HK-2 (cell line): ENCODE data around the gene ATP8B4.
"Not testable (repeated sequence)": the region's sequence is repeated elsewhere in the genome, so short reads cannot be mapped to it uniquely, and the experiment has no call there.

Source experiments
- DNase-seq: peaks from one replicate; pipeline ENCODE4 v3.0.0-alpha.2; 2018; ENCODE audit not compliant: unreplicated experiment

Gene ATP8B4

GRCh38 chr15:50119063-50120040, at the start of gene ATP8B4:
Gene ATP8B4 (minus strand): TSS chr15:50119233. CDS start chr15:50106966, 12,267 bp downstream.
- no peak for DNase-seq

- DNase-seq, result no peak
Observed at GRCh38 chr15:50168379-50168778, 49.3 kb upstream of the ATP8B4 start.

DNA sequence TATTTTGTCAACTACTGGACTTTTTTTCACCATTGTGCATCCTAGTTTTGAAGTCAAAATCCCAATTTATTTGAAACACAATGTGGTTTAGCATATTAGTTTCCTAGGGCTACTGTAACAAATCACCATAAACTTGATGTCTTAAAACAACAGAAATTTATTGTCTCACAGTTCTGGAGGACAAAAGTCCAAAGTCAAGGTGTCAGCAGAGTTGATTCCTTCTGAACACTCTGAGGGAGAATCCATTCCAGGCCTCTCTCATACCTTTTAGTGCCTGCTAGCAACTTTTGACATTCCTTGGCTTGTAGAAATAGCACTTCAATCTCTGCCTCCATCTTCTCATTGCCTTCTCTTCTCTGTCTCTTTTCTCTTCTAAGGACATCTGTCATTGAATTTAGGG, 48.1 kb upstream of the ATP8B4 start:
- DNase-seq, result no peak

DNA sequence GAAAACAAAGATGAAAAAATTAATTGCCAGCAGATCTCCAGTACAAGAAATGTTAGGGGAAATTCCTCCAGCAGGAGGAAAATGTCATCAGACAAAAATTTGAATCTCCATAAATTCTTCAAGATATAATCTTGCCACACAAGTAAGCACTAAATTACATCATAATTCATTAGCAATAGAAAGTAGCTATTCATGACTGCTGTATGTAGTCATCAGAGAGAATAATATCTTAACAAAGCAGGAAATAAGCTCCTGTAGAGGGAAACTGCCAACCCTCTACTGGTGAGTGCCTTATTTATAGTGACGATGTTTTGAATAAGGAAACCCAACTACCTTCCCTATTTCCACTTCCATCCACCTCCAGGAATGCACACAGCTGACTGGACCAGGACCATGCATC, 47.2 kb upstream of the ATP8B4 start:
- DNase-seq, result no peak

DNA sequence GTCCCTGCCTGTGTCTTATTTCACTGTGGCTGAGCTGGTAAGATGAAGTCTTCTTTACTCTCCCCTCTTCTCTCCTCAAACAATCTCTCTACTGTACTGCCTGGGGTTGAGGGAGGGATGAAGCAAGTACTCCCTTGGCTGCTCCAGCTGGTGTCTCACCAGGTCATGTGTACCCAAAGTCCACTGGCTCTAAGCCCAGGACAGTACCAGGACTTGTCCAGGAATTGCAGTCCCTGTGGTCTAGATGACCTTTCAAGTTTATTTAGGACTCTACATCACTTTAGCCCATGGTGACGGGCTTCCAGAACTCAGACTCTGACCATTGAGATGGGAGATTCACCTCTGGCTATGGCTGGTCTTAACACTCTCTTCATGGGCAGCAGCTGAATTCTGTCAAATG, 45.4 kb upstream of the ATP8B4 start:
- no peak for DNase-seq

- DNase-seq, result no peak
Observed at GRCh38 chr15:50163719-50164410, 44.8 kb upstream of the ATP8B4 start.

DNA sequence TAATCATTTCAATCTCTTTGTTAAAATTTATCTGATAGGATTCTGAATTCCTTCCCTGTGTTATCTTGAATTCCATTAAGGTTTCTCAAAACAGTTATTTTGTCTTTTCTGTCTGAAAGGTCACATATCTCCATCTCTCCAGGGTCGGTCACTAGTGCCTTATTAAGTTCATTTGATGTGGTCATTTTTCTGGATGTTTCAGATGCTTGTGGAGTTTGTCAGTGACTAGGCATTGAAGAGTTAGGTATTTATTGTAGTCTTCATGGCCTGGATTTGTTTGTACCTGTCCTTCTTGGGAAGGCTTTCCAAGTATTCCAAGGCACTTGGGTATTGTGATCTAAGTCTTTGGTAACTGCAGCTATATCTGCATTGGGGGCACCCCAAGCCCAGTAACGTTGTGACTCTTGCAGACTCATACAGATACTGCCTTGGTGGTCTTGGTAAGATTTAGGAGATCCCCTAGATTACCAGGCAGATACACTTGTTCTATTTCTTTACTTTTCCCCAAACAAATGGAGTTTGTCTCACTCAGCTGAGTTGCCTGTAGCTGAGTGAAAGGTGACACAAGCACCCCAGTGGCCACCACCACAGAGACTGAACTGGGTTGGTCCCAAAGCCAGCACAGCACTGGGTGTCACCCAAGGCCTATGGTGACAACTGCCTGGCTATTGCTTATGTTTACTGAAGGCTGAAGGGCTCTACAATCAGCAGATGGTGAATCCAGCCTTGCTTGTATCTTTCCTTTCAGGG, 44.1 kb upstream of the ATP8B4 start:
- DNase-seq, result no peak

- not testable (repeated sequence) for DNase-seq
Observed at GRCh38 chr15:50158236-50158635, 39.2 kb upstream of the ATP8B4 start.

- DNase-seq, result no peak
Observed at GRCh38 chr15:50151476-50151875, 32.4 kb upstream of the ATP8B4 start.

- DNase-seq, result no peak
Observed at GRCh38 chr15:50150851-50151250, 31.8 kb upstream of the ATP8B4 start.

DNA sequence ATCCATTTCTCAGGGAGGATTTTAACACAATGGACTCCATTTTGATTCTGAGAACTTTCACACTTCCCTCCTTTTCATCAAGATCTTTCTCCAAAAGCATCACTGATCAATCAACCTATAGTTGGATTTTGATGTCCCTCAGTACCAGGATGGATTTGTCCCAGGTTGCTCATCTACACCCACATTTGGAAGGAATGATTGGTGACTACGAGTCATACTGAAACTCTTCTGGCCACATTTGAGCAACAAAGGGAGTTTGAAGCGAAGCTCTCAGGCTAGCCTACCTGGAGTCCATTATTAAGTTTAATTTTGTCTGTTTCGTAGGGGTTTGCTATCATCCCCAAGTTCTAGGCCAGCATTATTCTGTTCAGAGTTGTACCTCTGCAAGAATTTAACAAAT, 31.3 kb upstream of the ATP8B4 start:
- DNase-seq, result no peak

DNA sequence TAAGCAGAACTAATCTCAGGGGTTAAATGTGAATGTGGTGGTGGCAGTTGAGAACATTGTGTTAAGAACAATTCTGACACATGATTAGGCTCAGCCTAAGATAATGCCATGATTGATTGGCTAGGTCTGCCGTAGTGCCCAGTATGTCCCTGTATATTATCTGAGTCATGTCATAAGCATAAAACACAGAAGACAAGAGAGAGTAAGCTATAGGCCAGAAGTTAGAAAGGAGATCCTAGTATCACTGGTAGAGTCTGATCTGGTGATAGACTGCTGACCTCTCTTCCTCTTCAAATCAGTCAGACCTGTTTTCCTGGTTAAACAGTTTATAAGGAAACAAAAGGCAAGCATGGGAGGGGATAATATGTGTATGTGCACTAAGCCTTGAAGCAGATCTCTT, 30.1 kb upstream of the ATP8B4 start:
- no peak for DNase-seq

DNA sequence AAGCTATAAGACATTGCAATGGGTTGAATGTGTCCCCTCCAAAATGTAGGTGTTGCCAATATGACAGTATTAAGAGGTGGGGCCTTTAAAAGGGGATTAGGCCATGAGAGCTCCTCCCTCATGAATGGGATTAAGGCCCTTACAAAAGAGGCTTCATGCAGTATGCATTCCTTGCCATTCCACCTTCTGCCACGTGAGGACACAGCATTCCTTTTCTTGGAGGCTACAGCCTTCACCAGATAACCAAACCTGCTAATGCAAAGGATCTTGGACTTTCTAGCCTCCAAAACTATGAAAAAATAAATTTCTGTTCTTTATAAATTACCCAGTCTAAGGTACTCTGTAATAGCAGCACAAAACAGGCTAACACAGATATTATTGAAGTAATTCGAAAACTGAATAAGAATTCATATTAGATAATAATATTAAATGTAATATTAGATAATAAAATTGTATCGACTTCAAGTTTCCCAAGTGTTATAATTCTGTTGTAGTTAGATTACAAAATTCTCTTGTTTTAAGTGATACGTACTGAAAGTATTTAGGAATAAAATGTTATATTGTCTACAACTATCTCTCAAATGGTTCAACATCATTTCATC, 29.4 kb upstream of the ATP8B4 start:
- no peak for DNase-seq

GRCh38 chr15:50146632-50147031, 27.6 kb upstream of the ATP8B4 start:
- DNase-seq, result no peak

DNA sequence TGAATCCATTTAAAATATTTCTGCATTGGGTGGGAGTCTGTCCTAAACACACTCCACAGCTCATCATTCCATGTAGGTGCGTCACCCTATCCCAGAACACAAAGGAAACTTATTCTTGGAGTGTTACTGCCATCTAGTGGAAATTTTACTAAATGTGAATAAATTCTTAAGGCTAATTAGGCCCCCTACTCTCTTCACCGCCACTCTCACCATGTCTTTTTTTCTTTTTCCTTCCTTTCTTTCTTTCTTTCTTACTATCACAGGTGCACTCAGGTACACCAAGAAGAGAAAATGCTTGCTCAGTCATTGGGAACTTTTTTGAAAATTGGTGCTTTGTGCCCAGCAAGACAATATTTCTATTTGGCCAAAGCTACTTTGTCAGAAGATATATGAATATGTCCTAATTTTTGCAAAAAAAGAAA, 26.4 kb upstream of the ATP8B4 start:
- DNase-seq, result no peak

DNA sequence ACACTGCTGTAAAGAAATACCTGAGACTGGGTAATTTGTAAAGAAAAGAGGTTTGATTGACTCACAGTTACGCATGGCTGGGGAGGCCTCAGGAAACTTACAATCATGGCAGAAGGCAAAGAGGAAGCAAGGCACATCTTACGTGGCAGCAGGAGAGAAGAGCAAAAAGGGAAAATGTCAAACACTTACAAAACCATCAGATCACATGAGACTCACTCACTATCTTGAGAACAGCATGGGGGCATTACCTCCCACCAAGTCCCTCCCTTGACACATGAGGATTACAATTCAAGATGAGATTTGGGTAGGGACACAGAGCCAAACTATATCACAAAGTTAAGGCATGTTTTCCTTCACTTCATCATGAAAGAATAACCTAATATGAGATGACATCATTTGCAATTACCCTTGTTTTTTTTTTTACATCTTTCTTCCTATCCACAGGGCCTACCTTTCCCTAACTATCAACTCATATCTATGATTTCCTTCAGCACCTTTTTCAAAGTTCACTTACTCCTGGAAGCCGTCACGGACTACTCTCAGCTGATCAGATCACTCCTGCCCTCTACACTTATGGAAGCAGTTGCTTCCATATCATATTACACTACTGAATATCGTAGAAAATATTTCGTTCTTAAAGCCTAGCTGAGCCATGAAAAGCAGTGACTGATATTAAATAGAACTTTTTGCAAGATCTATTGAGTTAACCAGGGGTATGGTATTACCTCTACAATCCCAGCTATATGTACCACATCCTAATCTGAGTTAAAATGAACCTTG, 25.5 kb upstream of the ATP8B4 start:
- DNase-seq, result no peak

- no peak for DNase-seq
Observed at GRCh38 chr15:50143255-50143860, 24.3 kb upstream of the ATP8B4 start.

GRCh38 chr15:50141856-50142255, 22.8 kb upstream of the ATP8B4 start:
- DNase-seq, result no peak

GRCh38 chr15:50140983-50141382, 21.9 kb upstream of the ATP8B4 start:
- DNase-seq, result no peak

DNA sequence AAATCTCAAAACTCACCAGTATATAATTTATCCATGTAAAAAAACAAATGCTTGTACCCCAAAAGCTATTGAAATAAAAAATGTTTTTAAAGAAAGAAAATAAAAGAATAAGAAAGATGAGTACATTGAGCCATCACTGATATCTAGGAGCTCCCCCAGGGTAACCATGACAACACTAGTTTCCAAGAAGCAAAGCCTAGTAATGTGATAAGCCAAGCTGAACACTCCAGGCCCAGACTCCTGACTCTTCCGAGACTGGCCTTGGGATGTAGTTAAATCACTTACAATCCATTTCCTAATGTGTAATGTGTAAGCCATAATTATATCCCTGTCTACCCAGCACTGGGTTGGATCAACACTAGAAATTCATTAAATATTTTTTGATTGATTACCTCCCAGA, 21.1 kb upstream of the ATP8B4 start:
- DNase-seq, result no peak

- DNase-seq, result no peak
Observed at GRCh38 chr15:50138391-50138790, 19.4 kb upstream of the ATP8B4 start.
